ENCODE measurements around the gene TBC1D3B.
"Not testable (repeated sequence)": the region's sequence is repeated elsewhere in the genome, so short reads cannot be mapped to it uniquely, and the experiment has no call there.

Gene TBC1D3B

GRCh38 chr17:36204724-36205500, 28.5 kb upstream of the TBC1D3B start:
- Histone ChIP-seq H3K79me1 (ENCODE audit: low read depth, low read length) (no peaks in the 10 kb centered on the region), H4K8ac (ENCODE audit: low read depth, low read length) (no peak overlapping the region), H2AFZ (ENCODE audit: low read length) (no peak overlapping the region), H3K23ac (ENCODE audit: low read depth, low read length, poor library complexity) (no peak overlapping the region), H3K27me3 (ENCODE audit: control insufficient read depth in 3 of 3, insufficient read depth in 3 of 3, low read depth in 1 of 3, low read length in 3 of 3) (peaks cover 0 to 1% (median 0%) of the 10 kb centered on the region in 3 experiments), H3K4ac (ENCODE audit: low read length) (no peak overlapping the region), H4K91ac (ENCODE audit: low read depth, low read length, poor library complexity) (no peak overlapping the region), H3K9me3 (replicated peaks in 1 of 2; ENCODE audit: control insufficient read depth in 2 of 2, insufficient read depth in 1 of 2, low read depth in 1 of 2, low read length in 2 of 2) (no peaks in the 10 kb centered on the region), H3K9ac (ENCODE audit: low read depth, low read length, poor library complexity) (no peak overlapping the region), H3K14ac (ENCODE audit: low read length) (no peak overlapping the region), H3K36me3 (replicated peaks in 1 of 2; ENCODE audit: control insufficient read depth in 2 of 2, insufficient read depth in 2 of 2, low read length in 2 of 2) (no peaks in the 10 kb centered on the region), H3K4me2 (ENCODE audit: insufficient read depth, low read length, poor library complexity, severe bottlenecking) (no peak overlapping the region), H3K4me3 (ENCODE audit: low read length in 2 of 2) (no peak overlapping the region), H2BK12ac (ENCODE audit: low read length) (no peak overlapping the region), H3K27ac (replicated peaks; ENCODE audit: low read length) (no peak overlapping the region), H3K4me1 (ENCODE audit: control insufficient read depth in 2 of 2, insufficient read depth in 1 of 2, low read depth in 1 of 2, low read length in 2 of 2) (peaks cover 0 to 9% of the 10 kb centered on the region in 2 donors), H2BK5ac (ENCODE audit: low read length) (no peak overlapping the region), H3K18ac (ENCODE audit: low read length) (no peak overlapping the region), H2AK5ac (ENCODE audit: low read depth, low read length) (no peak overlapping the region), H2BK120ac (ENCODE audit: low read depth, low read length) (no peak overlapping the region), H2BK15ac (ENCODE audit: low read length) (no peak overlapping the region)
- no peak for DNase-seq (ENCODE audit: low spot score)
- no CpG with 5 or more reads among the region's 7 CpGs for WGBS, 2 donors (ENCODE audit: extremely low coverage in 2 of 2, insufficient read length in 2 of 2, insufficient replicate concordance in 1 of 2)

- Histone ChIP-seq H4K91ac (ENCODE audit: low read depth, low read length, poor library complexity) (no peak overlapping the region), H2BK120ac (ENCODE audit: low read depth, low read length) (no peak overlapping the region), H2AFZ (ENCODE audit: low read length) (no peak overlapping the region), H3K4ac (ENCODE audit: low read length) (no peak overlapping the region), H3K9me3 (replicated peaks in 1 of 2; ENCODE audit: control insufficient read depth in 2 of 2, insufficient read depth in 1 of 2, low read depth in 1 of 2, low read length in 2 of 2) (no peaks in the 10 kb centered on the region), H3K18ac (ENCODE audit: low read length) (no peak overlapping the region), H2BK5ac (ENCODE audit: low read length) (no peak overlapping the region), H3K23ac (ENCODE audit: low read depth, low read length, poor library complexity) (no peak overlapping the region), H4K8ac (ENCODE audit: low read depth, low read length) (no peak overlapping the region), H3K4me2 (ENCODE audit: insufficient read depth, low read length, poor library complexity, severe bottlenecking) (no peak overlapping the region), H3K27me3 (ENCODE audit: control insufficient read depth in 3 of 3, insufficient read depth in 3 of 3, low read depth in 1 of 3, low read length in 3 of 3) (peaks cover 0 to 1% (median 0%) of the 10 kb centered on the region in 3 experiments), H2AK5ac (ENCODE audit: low read depth, low read length) (no peak overlapping the region), H3K14ac (ENCODE audit: low read length) (no peak overlapping the region), H3K79me1 (ENCODE audit: low read depth, low read length) (no peaks in the 10 kb centered on the region), H3K36me3 (replicated peaks in 1 of 2; ENCODE audit: control insufficient read depth in 2 of 2, insufficient read depth in 2 of 2, low read length in 2 of 2) (no peaks in the 10 kb centered on the region), H3K27ac (replicated peaks; ENCODE audit: low read length) (no peak overlapping the region), H3K9ac (ENCODE audit: low read depth, low read length, poor library complexity) (no peak overlapping the region), H2BK12ac (ENCODE audit: low read length) (no peak overlapping the region), H3K4me3 (ENCODE audit: low read length in 2 of 2) (no peak overlapping the region), H2BK15ac (ENCODE audit: low read length) (no peak overlapping the region), H3K4me1 (ENCODE audit: control insufficient read depth in 2 of 2, insufficient read depth in 1 of 2, low read depth in 1 of 2, low read length in 2 of 2) (peaks cover 0 to 9% of the 10 kb centered on the region in 2 donors)
- DNase-seq (ENCODE audit: low spot score), result no peak
- WGBS, 2 donors (ENCODE audit: extremely low coverage in 2 of 2, insufficient read length in 2 of 2, insufficient replicate concordance in 1 of 2), result no CpG with 5 or more reads among the region's 3 CpGs
These were observed 26.9 kb upstream of the TBC1D3B start for GRCh38 chr17:36203335-36203734.

- H4K91ac ChIP-seq (ENCODE audit: low read depth, low read length, poor library complexity); H3K9me3 ChIP-seq (replicated peaks in 1 of 2; ENCODE audit: control insufficient read depth in 2 of 2, insufficient read depth in 1 of 2, low read depth in 1 of 2, low read length in 2 of 2); H2BK120ac ChIP-seq (ENCODE audit: low read depth, low read length); H3K4ac ChIP-seq (ENCODE audit: low read length); H2BK15ac ChIP-seq (ENCODE audit: low read length); H3K9ac ChIP-seq (ENCODE audit: low read depth, low read length, poor library complexity); H3K4me3 ChIP-seq (ENCODE audit: low read length in 2 of 2); H2AK5ac ChIP-seq (ENCODE audit: low read depth, low read length); H2BK5ac ChIP-seq (ENCODE audit: low read length); H4K8ac ChIP-seq (ENCODE audit: low read depth, low read length); H2AFZ ChIP-seq (ENCODE audit: low read length); H3K36me3 ChIP-seq (replicated peaks in 1 of 2; ENCODE audit: control insufficient read depth in 2 of 2, insufficient read depth in 2 of 2, low read length in 2 of 2); H3K27me3 ChIP-seq (ENCODE audit: control insufficient read depth in 3 of 3, insufficient read depth in 3 of 3, low read depth in 1 of 3, low read length in 3 of 3); H3K27ac ChIP-seq (replicated peaks; ENCODE audit: low read length); H3K79me1 ChIP-seq (ENCODE audit: low read depth, low read length); H3K4me2 ChIP-seq (ENCODE audit: insufficient read depth, low read length, poor library complexity, severe bottlenecking); H3K4me1 ChIP-seq (ENCODE audit: control insufficient read depth in 2 of 2, insufficient read depth in 1 of 2, low read depth in 1 of 2, low read length in 2 of 2); H3K23ac ChIP-seq (ENCODE audit: low read depth, low read length, poor library complexity); DNase-seq (ENCODE audit: low spot score): not testable (repeated sequence)
- peak overlapping the region; percentile 65 for H2BK12ac ChIP-seq (ENCODE audit: low read length)
- H3K18ac ChIP-seq (ENCODE audit: low read length), result peak overlapping the region; percentile 76
- WGBS, 2 donors (ENCODE audit: extremely low coverage in 2 of 2, insufficient read length in 2 of 2, insufficient replicate concordance in 1 of 2), result no CpG with 5 or more reads among the region's 8 CpGs
- H3K14ac ChIP-seq (ENCODE audit: low read length), result peak overlapping the region; percentile 73
These were observed 25.1 kb upstream of the TBC1D3B start for GRCh38 chr17:36201506-36201905.

- H2AFZ ChIP-seq (ENCODE audit: low read length); H3K79me1 ChIP-seq (ENCODE audit: low read depth, low read length); H3K23ac ChIP-seq (ENCODE audit: low read depth, low read length, poor library complexity); DNase-seq (ENCODE audit: low spot score); H4K8ac ChIP-seq (ENCODE audit: low read depth, low read length); H4K91ac ChIP-seq (ENCODE audit: low read depth, low read length, poor library complexity); H3K4me2 ChIP-seq (ENCODE audit: insufficient read depth, low read length, poor library complexity, severe bottlenecking); H3K4me3 ChIP-seq (ENCODE audit: low read length in 2 of 2); H2BK5ac ChIP-seq (ENCODE audit: low read length); H3K18ac ChIP-seq (ENCODE audit: low read length); H3K9ac ChIP-seq (ENCODE audit: low read depth, low read length, poor library complexity); H3K27ac ChIP-seq (replicated peaks; ENCODE audit: low read length); H3K27me3 ChIP-seq (ENCODE audit: control insufficient read depth in 3 of 3, insufficient read depth in 3 of 3, low read depth in 1 of 3, low read length in 3 of 3); H3K36me3 ChIP-seq (replicated peaks in 1 of 2; ENCODE audit: control insufficient read depth in 2 of 2, insufficient read depth in 2 of 2, low read length in 2 of 2); H2AK5ac ChIP-seq (ENCODE audit: low read depth, low read length); H2BK120ac ChIP-seq (ENCODE audit: low read depth, low read length); H2BK15ac ChIP-seq (ENCODE audit: low read length); H3K14ac ChIP-seq (ENCODE audit: low read length); H3K4me1 ChIP-seq (ENCODE audit: control insufficient read depth in 2 of 2, insufficient read depth in 1 of 2, low read depth in 1 of 2, low read length in 2 of 2); H3K9me3 ChIP-seq (replicated peaks in 1 of 2; ENCODE audit: control insufficient read depth in 2 of 2, insufficient read depth in 1 of 2, low read depth in 1 of 2, low read length in 2 of 2); H3K4ac ChIP-seq (ENCODE audit: low read length): not testable (repeated sequence)
- H2BK12ac ChIP-seq (ENCODE audit: low read length), result peak overlapping the region; percentile 65
- WGBS, 2 donors (ENCODE audit: extremely low coverage in 2 of 2, insufficient read length in 2 of 2, insufficient replicate concordance in 1 of 2), result no CpG with 5 or more reads among the region's 4 CpGs
These were observed 24.7 kb upstream of the TBC1D3B start for GRCh38 chr17:36201102-36201501.
